Tibial nerve (tissue), 4 donors: ENCODE measurements around the gene DMAP1. TPM values are rescaled to one million over a fixed set of nuclear protein-coding genes. Genes with fewer than 3 reads are reported as not detected.

Experiments used
- DNase-seq, 2 donors: peaks; one replicate each; pipeline ENCODE4 v3.0.0-alpha.2; 2019; ENCODE audit warnings: low spot score in 2 of 2
- H3K27ac ChIP-seq, 4 donors: fragments of 200-600 bp; sonication (generic) in 3 of 4; one replicate each; pipeline ENCODE4 v1.5.1; 2017 to 2019; ENCODE audit warnings: mild to moderate bottlenecking in 1 of 4
- H3K27me3 ChIP-seq, 2 donors: fragments of 200-600 bp; sonication (generic) in 1 of 2; one replicate each; pipeline versions ENCODE4 v1.5.1 to v1.6.0; 2017 to 2019
- H3K36me3 ChIP-seq, 3 donors: fragments of 200-600 bp; sonication (generic); one replicate each; pipeline ENCODE4 v1.5.1; 2018 to 2019
- H3K4me1 ChIP-seq, 4 donors: fragments of 200-600 bp; sonication (generic) in 3 of 4; one replicate each; pipeline ENCODE4 v1.5.1; 2017 to 2019
- H3K4me3 ChIP-seq, 4 donors: fragments of 200-600 bp; sonication (generic) in 3 of 4; one replicate each; pipeline ENCODE4 v1.5.1; 2017 to 2019; ENCODE audit warnings: mild to moderate bottlenecking in 1 of 4, moderate library complexity in 1 of 4
- H3K9me3 ChIP-seq, 4 donors: fragments of 200-600 bp; sonication (generic) in 3 of 4; one replicate each; pipeline ENCODE4 v1.5.1; 2017 to 2019
- EP300 ChIP-seq, 2 donors: sonication (generic); formaldehyde crosslinking; IDR thresholded peaks; one replicate each; pipeline ENCODE4 v1.6.1; 2017; ENCODE audit warnings: antibody characterized with exemption in 2 of 2, mild to moderate bottlenecking in 1 of 2
- POLR2A ChIP-seq, 2 donors: fragments of 450-650 bp; IDR thresholded peaks; one replicate each; pipeline ENCODE4 v1.6.1; 2017; ENCODE audit warnings: antibody characterized with exemption in 2 of 2, mild to moderate bottlenecking in 2 of 2, moderate library complexity in 2 of 2
- whole genome bisulfite sequencing, 2 donors: methylation state at CpG; one replicate each; pipeline ENCODE4 v1.1.5; 2018; 5-methylcytosine and 5-hydroxymethylcytosine counted together
- total RNA-seq, 4 donors: library from RNA; depleted of rRNA; stranded (reverse); fragments of >200 nt; gene quantifications; one replicate each; pipeline ENCODE4 v1.1.0, GENCODE V29; 2016
- TF ChIP-seq, protein P1 (sequence below), 5 experiments: fragments of 200-600 bp in 3 of 5; fragments of 450-650 bp in 2 of 5; sonication (generic) in 3 of 5; IDR thresholded peaks; one replicate each; pipeline ENCODE4 v1.5.1; 2016 to 2019; ENCODE audit warnings: antibody characterized with exemption in 5 of 5, mild to moderate bottlenecking in 3 of 5, moderate library complexity in 2 of 5

The DMAP1 gene
- total RNA-seq, 4 donors from 2014 or later, result 39.8 to 81.2 (median 67.0) TPM

DNA sequence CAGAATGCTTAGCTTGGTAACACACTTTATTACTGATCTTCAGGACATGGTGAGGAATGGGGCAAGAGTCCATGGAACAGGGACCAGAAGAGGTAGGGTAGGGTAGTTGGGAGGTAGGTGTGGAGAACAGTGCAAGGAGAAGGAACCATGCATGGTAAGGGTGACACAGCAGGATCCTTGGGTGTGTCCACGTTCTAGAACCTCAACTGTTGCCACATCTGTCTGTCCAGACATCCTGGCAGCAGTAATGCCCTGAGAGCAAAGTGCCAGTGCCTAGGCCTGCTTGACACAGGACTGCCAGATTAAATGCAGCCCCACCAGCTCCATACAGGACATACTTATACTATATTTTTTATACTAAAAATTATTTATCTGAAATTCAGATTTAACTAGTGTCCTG lies 13.9 kb downstream of the DMAP1 start:
- no peaks in the 10 kb centered on the region for H3K9me3 ChIP-seq
- no peak overlapping the region for H3K27ac ChIP-seq
- peaks cover 0 to 42% (median 0%) of the 10 kb centered on the region in 3 donors for H3K36me3 ChIP-seq
- no peak for DNase-seq
- no peaks in the 10 kb centered on the region for H3K27me3 ChIP-seq
- TF ChIP-seq, protein P1, sequence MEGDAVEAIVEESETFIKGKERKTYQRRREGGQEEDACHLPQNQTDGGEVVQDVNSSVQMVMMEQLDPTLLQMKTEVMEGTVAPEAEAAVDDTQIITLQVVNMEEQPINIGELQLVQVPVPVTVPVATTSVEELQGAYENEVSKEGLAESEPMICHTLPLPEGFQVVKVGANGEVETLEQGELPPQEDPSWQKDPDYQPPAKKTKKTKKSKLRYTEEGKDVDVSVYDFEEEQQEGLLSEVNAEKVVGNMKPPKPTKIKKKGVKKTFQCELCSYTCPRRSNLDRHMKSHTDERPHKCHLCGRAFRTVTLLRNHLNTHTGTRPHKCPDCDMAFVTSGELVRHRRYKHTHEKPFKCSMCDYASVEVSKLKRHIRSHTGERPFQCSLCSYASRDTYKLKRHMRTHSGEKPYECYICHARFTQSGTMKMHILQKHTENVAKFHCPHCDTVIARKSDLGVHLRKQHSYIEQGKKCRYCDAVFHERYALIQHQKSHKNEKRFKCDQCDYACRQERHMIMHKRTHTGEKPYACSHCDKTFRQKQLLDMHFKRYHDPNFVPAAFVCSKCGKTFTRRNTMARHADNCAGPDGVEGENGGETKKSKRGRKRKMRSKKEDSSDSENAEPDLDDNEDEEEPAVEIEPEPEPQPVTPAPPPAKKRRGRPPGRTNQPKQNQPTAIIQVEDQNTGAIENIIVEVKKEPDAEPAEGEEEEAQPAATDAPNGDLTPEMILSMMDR (IDR thresholded peaks at IDR 0.05), result no peak
- WGBS, 2 donors, result 88 to 95% methylated on average over 1 of the region's 1 CpG
- H3K4me1 ChIP-seq, result no peaks in the 10 kb centered on the region
- H3K4me3 ChIP-seq, result no peak overlapping the region

DNA sequence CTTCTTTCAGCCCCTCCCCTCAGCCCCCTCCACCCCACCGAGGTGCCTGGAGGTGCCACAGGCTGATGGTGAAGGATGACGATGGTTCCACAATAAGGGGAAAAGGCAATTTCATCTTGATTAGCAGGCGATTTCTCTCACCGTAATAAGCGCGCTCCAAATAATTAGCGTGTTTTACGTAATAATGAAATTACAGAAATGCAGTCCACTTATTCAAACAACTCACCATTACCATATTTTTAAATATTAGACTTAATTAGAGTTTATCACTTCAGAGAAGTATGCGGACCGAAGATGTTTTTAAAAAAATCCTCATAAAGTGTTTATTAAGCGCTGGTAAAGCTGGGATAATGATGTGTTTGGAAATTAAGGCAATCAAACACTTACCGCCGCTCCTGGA lies 14.9 kb downstream of the DMAP1 start:
- Histone ChIP-seq H3K36me3 (peaks cover 0 to 42% (median 0%) of the 10 kb centered on the region in 3 donors), H3K27ac (no peak overlapping the region), H3K9me3 (no peaks in the 10 kb centered on the region), H3K27me3 (no peaks in the 10 kb centered on the region), H3K4me3 (no peak overlapping the region), H3K4me1 (no peaks in the 10 kb centered on the region)
- WGBS, 2 donors, result 93 to 94% methylated on average over 13 of the region's 13 CpGs
- no peak for DNase-seq
- no peak for TF ChIP-seq EP300 (IDR thresholded peaks at IDR 0.05)
- TF ChIP-seq, protein P1 (IDR thresholded peaks at IDR 0.05), result no peak
- no peak for TF ChIP-seq POLR2A (IDR thresholded peaks at IDR 0.05)

DNA sequence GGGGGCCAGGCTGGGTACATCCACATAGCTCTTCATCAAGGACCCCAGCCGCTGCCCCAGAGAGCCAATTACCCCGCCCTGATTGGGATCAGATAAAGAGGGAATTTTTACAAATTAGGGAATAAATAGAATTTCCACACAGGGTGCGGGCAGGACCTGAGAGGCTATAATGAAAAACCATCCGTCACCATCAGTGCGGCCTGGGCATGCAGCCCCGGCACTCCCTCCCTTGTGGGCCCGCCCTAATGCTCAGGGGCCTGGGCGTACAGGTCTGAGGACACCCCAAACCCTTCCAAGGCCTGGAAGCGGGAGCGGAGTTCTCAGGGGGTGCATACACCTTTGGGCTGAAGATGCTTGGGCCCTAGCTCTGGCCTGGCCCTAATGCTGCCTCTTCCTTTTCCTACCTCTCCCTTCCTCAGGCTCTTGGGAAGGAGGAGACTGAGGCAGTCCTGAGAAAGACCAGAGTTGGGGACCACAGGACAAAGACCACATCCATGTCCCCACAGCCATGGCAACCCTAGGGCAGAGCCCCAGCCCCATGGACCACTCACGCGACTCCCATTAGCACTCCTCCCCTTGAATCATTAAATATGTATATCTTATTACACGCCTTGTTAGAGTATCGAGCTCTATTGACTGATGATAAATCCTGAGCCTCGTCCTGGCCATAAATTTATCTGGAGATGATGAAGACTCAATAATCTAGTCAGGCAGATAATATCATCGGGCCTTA lies 16.3 kb downstream of the DMAP1 start:
- H3K4me3 ChIP-seq, result no peak overlapping the region
- no peaks in the 10 kb centered on the region for H3K9me3 ChIP-seq
- WGBS, 2 donors, result 94 to 99% methylated on average over 16 of the region's 16 CpGs
- H3K36me3 ChIP-seq, result peaks cover 0 to 42% (median 0%) of the 10 kb centered on the region in 3 donors
- TF ChIP-seq, protein P1 (IDR thresholded peaks at IDR 0.05), result no peak
- no peak overlapping the region for H3K27ac ChIP-seq
- H3K27me3 ChIP-seq, result no peaks in the 10 kb centered on the region
- H3K4me1 ChIP-seq, result no peaks in the 10 kb centered on the region
- DNase-seq, result no peak

DNA sequence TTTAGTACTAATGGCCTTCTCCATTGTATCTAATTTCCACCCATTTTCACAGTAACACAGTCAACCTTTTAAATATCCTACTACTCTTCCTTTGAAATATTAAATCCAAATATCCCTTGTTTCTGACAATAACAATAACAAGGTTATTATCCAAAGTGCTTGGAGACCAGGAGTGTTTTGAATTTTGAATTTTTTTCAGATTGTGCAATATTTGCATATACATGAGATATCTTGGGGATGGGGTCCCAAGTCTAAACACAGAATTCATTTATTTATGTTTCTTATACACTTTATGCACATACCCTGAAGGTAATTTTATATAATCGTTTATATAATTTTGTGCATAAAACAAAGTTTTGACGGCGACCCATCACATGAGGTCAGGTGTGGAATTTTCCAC lies 17.5 kb downstream of the DMAP1 start:
- H3K27me3 ChIP-seq, result no peaks in the 10 kb centered on the region
- 90 to 91% methylated on average over 3 of the region's 3 CpGs for WGBS, 2 donors

DNA sequence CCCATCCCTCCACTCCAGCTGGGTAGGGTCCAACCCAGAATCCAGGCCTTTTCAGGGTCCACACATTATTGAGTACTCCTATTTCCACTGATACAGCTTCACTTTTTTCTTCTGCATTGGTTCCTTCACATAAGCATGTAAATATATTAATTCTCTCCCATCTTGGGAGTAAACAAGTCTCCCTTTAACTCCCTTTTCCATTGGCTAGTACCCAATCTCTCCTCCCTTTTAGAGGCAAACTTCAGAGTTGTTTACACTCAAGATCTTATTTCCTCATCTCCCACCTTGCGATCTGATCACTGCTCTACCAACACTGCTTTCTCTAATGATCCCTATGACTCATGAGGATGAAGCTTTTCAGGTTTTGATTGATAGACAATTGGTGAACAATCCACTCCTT lies 20.3 kb downstream of the DMAP1 start:
- Histone ChIP-seq H3K27ac (no peak overlapping the region), H3K4me3 (no peak overlapping the region), H3K36me3 (peaks cover 0 to 31% (median 0%) of the 10 kb centered on the region in 3 donors), H3K4me1 (peaks cover 0 to 14% (median 8%) of the 10 kb centered on the region in 4 donors), H3K9me3 (no peaks in the 10 kb centered on the region), H3K27me3 (no peaks in the 10 kb centered on the region)
- 92 to 97% methylated on average over 1 of the region's 1 CpG for WGBS, 2 donors
- TF ChIP-seq, protein P1 (IDR thresholded peaks at IDR 0.05), result no peak
- TF ChIP-seq POLR2A (IDR thresholded peaks at IDR 0.05), result no peak
- no peak for DNase-seq

More for the DNA sequence above, 17.5 kb downstream of the DMAP1 start:
- Histone ChIP-seq H3K4me3 (no peak overlapping the region), H3K4me1 (no peaks in the 10 kb centered on the region), H3K27ac (no peak overlapping the region), H3K36me3 (peaks cover 0 to 41% (median 0%) of the 10 kb centered on the region in 3 donors), H3K9me3 (no peaks in the 10 kb centered on the region)
- TF ChIP-seq EP300 (IDR thresholded peaks at IDR 0.05) (no peak), POLR2A (IDR thresholded peaks at IDR 0.05) (no peak)
- TF ChIP-seq, protein P1 (IDR thresholded peaks at IDR 0.05), result no peak
- DNase-seq, result no peak
